ENCODE results near the gene ZNF439. TPM values are rescaled to one million over a fixed set of nuclear protein-coding genes. Genes with fewer than 3 reads are reported as not detected.
"Not testable (repeated sequence)": the region's sequence is repeated elsewhere in the genome, so short reads cannot be mapped to it uniquely, and the experiment has no call there.

Gene ZNF439
- total RNA-seq, 1 donor from 2014 or later: 8.8 TPM

- DNase-seq (ENCODE audit: low spot score in 2 of 2, unreplicated experiment in 2 of 2): no peak
- Mint-ChIP-seq H3K27me3 (ENCODE audit: low read depth) (no peaks in the 10 kb centered on the region), H3K4me3 (no peak overlapping the region), H3K36me3 (peaks cover 40% of the 10 kb centered on the region), H3K4me1 (no peaks in the 10 kb centered on the region), H3K9me3 (peaks cover 70% of the 10 kb centered on the region), H3K27ac (no peak overlapping the region)
- TF ChIP-seq CTCF (IDR thresholded peaks at IDR 0.05; ENCODE audit: unreplicated experiment): no peak
These were observed 12.8 kb downstream of the ZNF439 start for GRCh38 chr19:11861301-11861700.

- H3K36me3 Mint-ChIP-seq: peaks cover 62% of the 10 kb centered on the region
- H3K9me3 Mint-ChIP-seq: peaks cover 73% of the 10 kb centered on the region
These were observed 19.2 kb downstream of the ZNF439 start for GRCh38 chr19:11867766-11868165.

GRCh38 chr19:11868188-11868587 is 19.7 kb downstream of the ZNF439 start:
- Mint-ChIP-seq H3K9me3 (peaks cover 71% of the 10 kb centered on the region), H3K4me3 (no peak overlapping the region), H3K36me3 (peaks cover 60% of the 10 kb centered on the region), H3K27me3 (ENCODE audit: low read depth) (no peaks in the 10 kb centered on the region), H3K27ac (no peak overlapping the region), H3K4me1 (no peaks in the 10 kb centered on the region)
- TF ChIP-seq CTCF (IDR thresholded peaks at IDR 0.05; ENCODE audit: unreplicated experiment): no peak
- DNase-seq (ENCODE audit: low spot score in 2 of 2, unreplicated experiment in 2 of 2): no peak

More at GRCh38 chr19:11867766-11868165, 19.2 kb downstream of the ZNF439 start:
- H3K4me3 Mint-ChIP-seq; DNase-seq (ENCODE audit: low spot score in 2 of 2, unreplicated experiment in 2 of 2); H3K27ac Mint-ChIP-seq; H3K27me3 Mint-ChIP-seq (ENCODE audit: low read depth); H3K4me1 Mint-ChIP-seq: not testable (repeated sequence)

- TF ChIP-seq CTCF (IDR thresholded peaks at IDR 0.05; ENCODE audit: unreplicated experiment): no peak
- Mint-ChIP-seq H3K4me1 (no peaks in the 10 kb centered on the region), H3K27me3 (ENCODE audit: low read depth) (no peaks in the 10 kb centered on the region), H3K36me3 (peaks cover 29% of the 10 kb centered on the region), H3K4me3 (no peak overlapping the region), H3K9me3 (peaks cover 41% of the 10 kb centered on the region), H3K27ac (no peak overlapping the region)
- DNase-seq (ENCODE audit: low spot score in 2 of 2, unreplicated experiment in 2 of 2): no peak
These were observed 24.1 kb downstream of the ZNF439 start for GRCh38 chr19:11872624-11873023.

GRCh38 chr19:11873762-11874161 is 25.2 kb downstream of the ZNF439 start:
- H3K27ac Mint-ChIP-seq: no peak overlapping the region

GRCh38 chr19:11879687-11880266 is 31.3 kb downstream of the ZNF439 start:
- H3K27me3 Mint-ChIP-seq (ENCODE audit: low read depth); H3K27ac Mint-ChIP-seq; H3K4me3 Mint-ChIP-seq; H3K9me3 Mint-ChIP-seq; H3K36me3 Mint-ChIP-seq; H3K4me1 Mint-ChIP-seq: not testable (repeated sequence)
- DNase-seq (ENCODE audit: low spot score in 2 of 2, unreplicated experiment in 2 of 2): peak in 1 of 2 experiments; percentile 23

More at GRCh38 chr19:11873762-11874161, 25.2 kb downstream of the ZNF439 start:
- TF ChIP-seq CTCF (IDR thresholded peaks at IDR 0.05; ENCODE audit: unreplicated experiment): no peak
- Mint-ChIP-seq H3K9me3 (peaks cover 30% of the 10 kb centered on the region), H3K36me3 (peaks cover 17% of the 10 kb centered on the region), H3K4me1 (no peaks in the 10 kb centered on the region), H3K4me3 (no peak overlapping the region), H3K27me3 (ENCODE audit: low read depth) (no peaks in the 10 kb centered on the region)
- no peak for DNase-seq (ENCODE audit: low spot score in 2 of 2, unreplicated experiment in 2 of 2)

- no peak for DNase-seq (ENCODE audit: low spot score in 2 of 2, unreplicated experiment in 2 of 2)
- H3K4me3 Mint-ChIP-seq: no peak overlapping the region
These were observed 32.1 kb downstream of the ZNF439 start for GRCh38 chr19:11880598-11880997.

More at GRCh38 chr19:11880598-11880997, 32.1 kb downstream of the ZNF439 start:
- Mint-ChIP-seq H3K27ac (no peak overlapping the region), H3K36me3 (no peaks in the 10 kb centered on the region), H3K9me3 (no peaks in the 10 kb centered on the region), H3K4me1 (no peaks in the 10 kb centered on the region), H3K27me3 (ENCODE audit: low read depth) (no peaks in the 10 kb centered on the region)
- no peak for TF ChIP-seq CTCF (IDR thresholded peaks at IDR 0.05; ENCODE audit: unreplicated experiment)
